CD14-positive monocyte (primary cell): ENCODE measurements around the gene HDAC7. TPM values are rescaled to one million over a fixed set of nuclear protein-coding genes. Genes with fewer than 3 reads are reported as not detected.

Source experiments
- DNase-seq, 3 donors: peaks; one replicate each; pipeline ENCODE4 v3.0.0-alpha.2; 2011 to 2022
- H2AFZ ChIP-seq: 2 replicates; pipeline ENCODE4 v1.6.0; 2012; ENCODE audit warnings: mild to moderate bottlenecking, low read depth, low read length, inconsistent platforms; ENCODE audit not compliant: insufficient read depth, poor library complexity, severe bottlenecking
- H3K27ac ChIP-seq, 2 donors: 1 replicate in 1 of 2; 2 replicates in 1 of 2; pipeline ENCODE4 v1.5.1; 2012 to 2013; ENCODE audit warnings: low read length in 2 of 2, control low read depth in 1 of 2, inconsistent platforms in 1 of 2, low read depth in 1 of 2, mild to moderate bottlenecking in 1 of 2
- H3K27me3 ChIP-seq, 2 donors: one replicate each; pipeline versions ENCODE4 v1.6.0 to v1.6.1; 2011 to 2013; ENCODE audit warnings: low read length in 2 of 2; ENCODE audit not compliant: control insufficient read depth in 2 of 2, insufficient read depth in 2 of 2
- H3K36me3 ChIP-seq, 2 donors: replicated peaks in 1 of 2; 1 replicate in 1 of 2; 2 replicates in 1 of 2; pipeline versions ENCODE4 v1.5.1 to v1.6.1; 2012 to 2013; ENCODE audit warnings: low read length in 2 of 2, control low read depth in 1 of 2, inconsistent platforms in 1 of 2, mild to moderate bottlenecking in 1 of 2; ENCODE audit not compliant: insufficient read depth in 2 of 2, control insufficient read depth in 1 of 2
- H3K4me1 ChIP-seq, 2 donors: 1 replicate in 1 of 2; 2 replicates in 1 of 2; pipeline versions ENCODE4 v1.5.1 to v1.6.1; 2012 to 2013; ENCODE audit warnings: low read length in 2 of 2, control low read depth in 1 of 2, inconsistent platforms in 1 of 2, mild to moderate bottlenecking in 1 of 2, moderate library complexity in 1 of 2; ENCODE audit not compliant: insufficient read depth in 2 of 2, control insufficient read depth in 1 of 2
- H3K4me2 ChIP-seq: replicated peaks from 2 replicates; pipeline ENCODE3; 2012; ENCODE audit warnings: low read length, moderate library complexity, mild to moderate bottlenecking; ENCODE audit not compliant: poor library complexity, severe bottlenecking; ENCODE audit errors: extremely low read depth
- H3K4me3 ChIP-seq, 3 experiments: fragments of 200-600 bp in 1 of 3; sonication (generic) in 1 of 3; replicated peaks in 1 of 3; 1 replicate in 2 of 3; 2 replicates in 1 of 3; pipeline ENCODE4 v1.5.1; 2011 to 2013; ENCODE audit warnings: low read length in 3 of 3, mild to moderate bottlenecking in 3 of 3, control low read depth in 2 of 3, low read depth in 2 of 3, inconsistent platforms in 1 of 3, moderate library complexity in 1 of 3
- H3K79me2 ChIP-seq: 2 replicates; pipeline ENCODE4 v1.6.0; 2012; ENCODE audit warnings: mild to moderate bottlenecking, control low read depth, inconsistent platforms, low read length, moderate library complexity; ENCODE audit not compliant: insufficient read depth
- H3K9ac ChIP-seq: 2 replicates; pipeline ENCODE4 v1.6.0; 2017; ENCODE audit warnings: low read length, mild to moderate bottlenecking; ENCODE audit not compliant: insufficient read depth, poor library complexity, severe bottlenecking
- H3K9me3 ChIP-seq, 2 donors: replicated peaks in 1 of 2; 1 replicate in 1 of 2; 2 replicates in 1 of 2; pipeline versions ENCODE4 v1.5.1 to v1.6.1; 2012 to 2013; ENCODE audit warnings: low read length in 2 of 2, control low read depth in 1 of 2; ENCODE audit not compliant: control insufficient read depth in 1 of 2, insufficient read depth in 1 of 2
- H4K20me1 ChIP-seq: 2 replicates; pipeline ENCODE4 v1.6.0; 2012; ENCODE audit warnings: mild to moderate bottlenecking, low read length, control low read depth, moderate library complexity; ENCODE audit not compliant: insufficient read depth
- H3K27ac Mint-ChIP-seq, 7 donors: one replicate each; pipeline ENCODE4 v1.8.0; 2020; ENCODE audit warnings: mild to moderate bottlenecking in 7 of 7, mixed read lengths in 7 of 7, moderate library complexity in 6 of 7, inconsistent platforms in 2 of 7
- H3K27me3 Mint-ChIP-seq, 3 donors: one replicate each; pipeline ENCODE4 v1.8.0; 2021 to 2022; ENCODE audit warnings: low read depth in 3 of 3, mild to moderate bottlenecking in 3 of 3, mixed read lengths in 3 of 3, moderate library complexity in 3 of 3, inconsistent platforms in 1 of 3
- H3K36me3 Mint-ChIP-seq, 2 donors: one replicate each; pipeline ENCODE4 v1.8.0; 2020; ENCODE audit warnings: mixed read lengths in 2 of 2, inconsistent platforms in 1 of 2, mild to moderate bottlenecking in 1 of 2
- H3K4me1 Mint-ChIP-seq: one replicate; pipeline ENCODE4 v1.8.0; 2020; ENCODE audit warnings: mild to moderate bottlenecking, mixed read lengths
- H3K4me3 Mint-ChIP-seq, 2 donors: one replicate each; pipeline ENCODE4 v1.8.0; 2020; ENCODE audit warnings: mild to moderate bottlenecking in 2 of 2, mixed read lengths in 2 of 2, moderate library complexity in 1 of 2
- H3K9me3 Mint-ChIP-seq, 7 donors: one replicate each; pipeline ENCODE4 v1.8.0; 2020 to 2022; ENCODE audit warnings: mixed read lengths in 7 of 7, mild to moderate bottlenecking in 6 of 7, moderate library complexity in 6 of 7, inconsistent platforms in 2 of 7
- CTCF ChIP-seq: fragments of 200-600 bp; IDR thresholded peaks from one replicate; pipeline ENCODE4 v1.8.0; 2022; ENCODE audit warnings: antibody characterized with exemption, mild to moderate bottlenecking
- WGBS: methylation state at CpG from one replicate; pipeline ENCODE4 v1.1.5; 2013; ENCODE audit warnings: missing lambda C conversion rate; ENCODE audit not compliant: insufficient coverage; 5-methylcytosine and 5-hydroxymethylcytosine counted together
- intact Hi-C, 2 donors: fragments of 100-400 bp; cut with micrococcal nuclease; formaldehyde crosslinking; loops; one replicate each; pipeline versions ENCODE4 v1.15.0 to v1.15.1; 2023
- polyA plus RNA-seq, 3 donors: library from polyadenylated mRNA; depleted of rRNA in 1 of 3; unstranded in 2 of 3; stranded (reverse) in 1 of 3; fragments of 300-500 nt in 2 of 3; fragments of >200 nt in 1 of 3; fragmentation: Illumina TruSeq in 2 of 3; gene quantifications; 1 replicate in 2 of 3; 2 replicates in 1 of 3; pipeline ENCODE4 v1.2.3, GENCODE V29; 2012 to 2021

Gene HDAC7
- polyA plus RNA-seq, 3 donors: 5.9 to 79.2 (median 8.4) TPM

- H3K4me3 ChIP-seq: no peak overlapping the region
- H3K36me3 Mint-ChIP-seq: peaks cover 53 to 69% of the 10 kb centered on the region in 2 donors
- H3K4me1 Mint-ChIP-seq: peaks cover 32% of the 10 kb centered on the region
- H3K27ac ChIP-seq: no peak overlapping the region
- H3K79me2 ChIP-seq: peaks cover 38% of the 10 kb centered on the region
- no peaks in the 10 kb centered on the region for H3K27me3 ChIP-seq
- TF ChIP-seq CTCF: peak; percentile 21
- H3K27me3 Mint-ChIP-seq: peaks cover 0 to 1% (median 0%) of the 10 kb centered on the region in 3 donors
- no peak overlapping the region for H3K9ac ChIP-seq
- H3K4me1 ChIP-seq: peaks cover 32 to 34% of the 10 kb centered on the region in 2 donors
- H3K9me3 Mint-ChIP-seq: peaks cover 0 to 2% (median 0%) of the 10 kb centered on the region in 7 donors
- H4K20me1 ChIP-seq: peaks cover 64% of the 10 kb centered on the region
- H3K9me3 ChIP-seq: no peaks in the 10 kb centered on the region
- peaks cover 60 to 71% of the 10 kb centered on the region in 2 donors for H3K36me3 ChIP-seq
- no peak overlapping the region for H3K27ac Mint-ChIP-seq
- H3K4me3 Mint-ChIP-seq: no peak overlapping the region
- WGBS: 91% methylated on average over 10 of the region's 10 CpGs
- intact Hi-C loops: no loop called here
- H3K4me2 ChIP-seq: no peak overlapping the region
- DNase-seq: no peak
- no peak overlapping the region for H2AFZ ChIP-seq
Observed at GRCh38 chr12:47797441-47797840, 22.3 kb downstream of the HDAC7 start.

GRCh38 chr12:47795814-47796411, 23.8 kb downstream of the HDAC7 start:
- intact Hi-C loops: no loop called here
- no peak overlapping the region for H2AFZ ChIP-seq
- no peak for TF ChIP-seq CTCF
- Mint-ChIP-seq H3K4me1 (peaks cover 17% of the 10 kb centered on the region), H3K36me3 (peaks cover 64 to 82% of the 10 kb centered on the region in 2 donors), H3K27ac (peak overlapping the region in 1 of 7 donors; percentile 48), H3K9me3 (peaks cover 0 to 2% (median 0%) of the 10 kb centered on the region in 7 donors), H3K27me3 (peaks cover 0 to under 1% (median 0%) of the 10 kb centered on the region in 3 donors), H3K4me3 (no peak overlapping the region)
- H3K9ac ChIP-seq: no peak overlapping the region
- 97% methylated on average over 19 of the region's 22 CpGs for WGBS
- H3K4me3 ChIP-seq: no peak overlapping the region
- H3K4me2 ChIP-seq: no peak overlapping the region
- H3K36me3 ChIP-seq: peaks cover 75 to 86% of the 10 kb centered on the region in 2 donors
- no peaks in the 10 kb centered on the region for H3K27me3 ChIP-seq
- DNase-seq: no peak
- peaks cover 24% of the 10 kb centered on the region for H3K79me2 ChIP-seq
- H3K9me3 ChIP-seq: no peaks in the 10 kb centered on the region
- peaks cover 17 to 18% of the 10 kb centered on the region in 2 donors for H3K4me1 ChIP-seq
- H4K20me1 ChIP-seq: peaks cover 59% of the 10 kb centered on the region
- no peak overlapping the region for H3K27ac ChIP-seq
